T-helper 2 cell treated with Interferon-gamma antibody and Interleukin-4, amounts not matched to agents 100 ng/mL and 5 ng/mL, for 36 hours (primary cell): ENCODE results near the gene KAT5. TPM values are rescaled to one million over a fixed set of nuclear protein-coding genes. Genes with fewer than 3 reads are reported as not detected.
"Not testable (repeated sequence)": the region's sequence is repeated elsewhere in the genome, so short reads cannot be mapped to it uniquely, and the experiment has no call there.

Experiments
- intact Hi-C: fragments of 100-400 bp; cut with micrococcal nuclease; formaldehyde crosslinking; loops from one replicate; pipeline ENCODE4 v1.15.1; 2023
- total RNA-seq: library from RNA; stranded (reverse); gene quantifications from 2 replicates; pipeline ENCODE4 v1.2.3, GENCODE V29; 2022

KAT5 gene
- total RNA-seq, 1 donor from 2014 or later: 72.0 TPM

DNA sequence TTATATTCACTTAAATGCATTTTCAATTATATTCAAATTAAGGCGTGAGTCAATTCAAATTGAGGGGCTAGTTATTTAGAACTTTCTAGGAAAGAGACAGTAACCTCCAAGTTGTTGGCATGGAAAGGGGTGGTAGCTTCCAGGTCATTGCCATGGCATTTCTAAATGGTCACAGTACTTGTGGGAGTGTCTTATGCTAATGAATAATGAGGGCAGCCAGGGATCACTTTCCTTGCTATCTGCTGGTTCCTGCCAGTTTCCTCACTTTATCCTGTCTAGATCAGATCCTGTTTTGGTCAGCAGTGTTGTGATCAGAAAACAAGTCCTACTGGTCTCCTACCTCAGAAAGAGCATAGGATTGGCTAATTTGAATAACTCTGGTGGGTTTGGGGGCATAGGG, 30.3 kb downstream of the KAT5 start:
- intact Hi-C loops: no loop called here

DNA sequence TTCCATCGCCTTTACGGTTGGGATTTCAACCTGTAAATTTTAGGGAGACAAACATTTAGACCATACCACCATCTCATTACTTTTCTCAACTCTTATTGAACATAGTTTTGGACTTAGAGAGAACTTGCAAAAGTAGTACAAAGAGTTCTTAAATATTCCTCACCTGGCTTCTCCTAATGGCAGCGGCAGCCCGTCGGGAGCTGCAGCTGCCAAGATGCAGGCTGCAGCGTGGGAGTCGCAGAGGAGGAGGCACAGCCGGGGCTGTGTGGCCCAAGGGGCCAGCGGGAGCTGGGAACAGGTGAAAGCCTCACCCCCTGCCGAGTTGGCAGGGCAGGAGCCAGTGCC, 31.6 kb downstream of the KAT5 start:
- intact Hi-C loops: no loop called here

GRCh38 chr11:65744026-65744698, 32.1 kb downstream of the KAT5 start:
- intact Hi-C loops: no loop called here

DNA sequence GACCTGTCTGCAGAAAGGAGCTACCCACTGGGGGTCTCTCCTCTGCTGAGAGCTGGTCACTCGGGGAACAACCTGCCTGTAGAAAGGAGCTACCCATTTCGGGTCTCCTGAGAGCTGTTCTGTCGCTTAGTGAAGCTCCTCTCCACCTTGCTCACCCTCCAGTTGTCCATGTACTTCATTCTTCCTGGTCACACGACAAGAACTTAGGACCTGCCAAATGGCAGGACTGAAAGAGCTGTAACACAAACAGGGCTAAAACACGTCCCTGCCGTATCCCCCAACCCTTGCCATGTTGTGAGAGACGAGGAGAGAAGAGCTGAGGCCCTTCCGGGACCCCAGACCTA, 32.6 kb downstream of the KAT5 start:
- intact Hi-C loops: no loop called here

DNA sequence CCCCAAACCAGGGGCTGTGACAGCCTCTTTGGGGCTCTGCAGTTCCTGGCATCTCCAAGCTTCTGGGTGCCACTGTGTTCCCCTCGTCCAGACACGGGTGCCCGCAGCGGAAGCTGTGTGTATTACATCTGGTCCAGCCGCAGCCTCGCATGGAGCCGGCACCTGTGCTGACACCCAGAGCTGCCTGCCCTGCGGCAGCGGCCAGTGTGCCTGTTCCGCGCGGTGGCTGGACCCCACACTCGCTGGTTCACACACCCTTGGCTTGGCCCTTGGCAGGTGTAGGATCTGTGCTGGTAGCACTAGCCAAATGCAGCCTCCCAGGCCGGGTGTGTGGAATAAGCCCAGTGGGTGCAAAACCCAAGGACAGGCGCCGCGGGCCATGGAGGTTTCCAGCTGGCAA, 33.0 kb downstream of the KAT5 start:
- intact Hi-C loops: no loop called here

- intact Hi-C loops: not testable (repeated sequence)
These were observed 50.1 kb downstream of the KAT5 start for GRCh38 chr11:65762169-65762568.

DNA sequence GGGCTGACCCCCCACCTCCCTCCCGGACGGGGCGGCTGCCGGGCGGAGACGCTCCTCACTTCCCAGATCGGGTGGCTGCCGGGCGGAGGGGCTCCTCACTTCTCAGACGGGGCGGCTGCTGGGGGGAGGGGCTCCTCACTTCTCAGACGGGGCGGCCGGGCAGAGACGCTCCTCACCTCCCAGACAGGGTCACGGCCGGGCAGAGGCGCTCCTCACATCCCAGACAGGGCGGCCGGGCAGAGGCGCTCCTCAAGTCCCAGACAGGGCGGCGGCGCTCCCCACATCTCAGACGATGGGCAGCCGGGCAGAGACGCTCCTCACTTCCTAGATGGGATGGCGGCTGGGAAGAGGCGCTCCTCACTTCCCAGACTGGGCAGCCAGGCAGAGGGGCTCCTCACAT, 50.8 kb downstream of the KAT5 start:
- intact Hi-C loops: not testable (repeated sequence)

DNA sequence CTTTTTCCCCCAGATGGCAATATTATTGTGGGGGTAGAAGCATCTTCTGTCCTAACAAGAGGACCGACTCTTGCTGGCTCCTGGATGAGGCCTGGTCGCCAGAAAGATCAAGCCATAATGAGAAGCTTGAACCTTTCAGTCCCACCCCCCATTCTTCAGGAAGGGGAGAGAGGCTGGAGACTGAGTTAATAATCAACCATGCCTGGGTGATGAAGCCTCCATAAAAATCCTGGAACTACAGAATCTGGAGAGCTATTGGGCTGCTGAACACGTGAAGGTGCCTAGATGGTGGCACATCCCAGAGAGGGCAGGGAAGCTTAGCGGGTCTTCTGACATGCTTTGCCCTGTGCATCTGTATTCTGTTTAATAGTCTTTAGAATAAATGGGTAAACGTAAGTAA, 52.4 kb downstream of the KAT5 start:
- intact Hi-C loops: no loop called here

DNA sequence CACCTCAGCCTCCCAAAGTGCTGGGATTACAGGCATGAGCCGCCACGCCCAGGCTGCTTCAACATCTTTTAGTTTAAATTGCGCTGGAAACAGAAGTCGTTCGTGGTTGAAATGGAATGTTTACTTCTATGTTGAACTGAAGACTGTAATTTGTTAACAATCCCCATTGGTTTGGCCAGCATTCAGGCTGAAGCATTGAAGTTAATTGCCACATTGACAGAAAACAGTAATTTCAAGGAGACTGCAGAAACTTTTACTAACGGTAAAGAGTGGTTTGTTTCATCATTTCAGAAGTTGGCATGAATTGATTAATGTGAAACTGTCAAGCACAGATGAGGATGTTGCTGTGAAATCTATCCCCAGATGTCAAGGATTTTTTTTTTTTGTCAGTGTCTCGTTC, 54.5 kb downstream of the KAT5 start:
- intact Hi-C loops: no loop called here

GRCh38 chr11:65767406-65767805, 55.4 kb downstream of the KAT5 start:
- intact Hi-C loops: no loop called here

DNA sequence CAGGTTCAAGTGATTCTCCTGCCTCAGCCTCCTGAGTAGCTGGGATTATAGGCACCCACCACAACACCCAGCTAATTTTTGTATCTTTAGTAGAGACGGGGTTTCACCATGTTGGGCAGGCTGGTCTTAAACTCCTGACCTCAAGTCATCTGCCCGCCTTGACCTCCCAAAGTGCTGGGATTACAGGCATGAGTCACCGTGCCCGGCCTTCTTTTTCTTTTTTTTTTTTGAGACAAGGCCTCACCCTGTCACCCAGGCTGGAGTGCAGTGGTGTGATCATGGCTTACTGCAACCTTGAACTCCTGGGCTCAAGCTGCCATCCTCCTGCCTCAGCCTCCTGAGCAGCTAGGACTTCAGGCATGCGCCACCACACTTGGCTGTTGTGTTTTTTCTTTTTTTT, 55.8 kb downstream of the KAT5 start:
- intact Hi-C loops: loop anchor here (2.0 kb wide), 1 partner anchor 55 kb away; the partner anchor contains the start of gene KAT5

Other genes starting within 250 kb of the KAT5 start
- 6,337 and 6,385 TPM in 2 replicates for gene MALAT1, start 213.2 kb upstream of the KAT5 start, total RNA-seq
- gene SCYL1, start 187.2 kb upstream of the KAT5 start, total RNA-seq: 63.6 and 64.6 TPM in 2 replicates
- gene LTBP3, start 153.9 kb upstream of the KAT5 start, total RNA-seq: 62.9 and 67.3 TPM in 2 replicates
- gene ZNRD2, start 141.8 kb upstream of the KAT5 start, total RNA-seq: 37.0 and 38.3 TPM in 2 replicates
- gene FAM89B, start 139.7 kb upstream of the KAT5 start, total RNA-seq: 27.2 and 31.6 TPM in 2 replicates
- 81.6 and 84.3 TPM in 2 replicates for gene EHBP1L1, start 136.2 kb upstream of the KAT5 start, total RNA-seq
- gene KCNK7, start 116.5 kb upstream of the KAT5 start, total RNA-seq: 1.2 and 1.7 TPM in 2 replicates
- 70.4 and 71.4 TPM in 2 replicates for gene MAP3K11, start 98.0 kb upstream of the KAT5 start, total RNA-seq
- gene PCNX3, start 96.5 kb upstream of the KAT5 start, total RNA-seq: 46.9 and 54.8 TPM in 2 replicates
- gene SIPA1, start 74.2 kb upstream of the KAT5 start, total RNA-seq: 142 and 153 TPM in 2 replicates
- 85.3 and 86.1 TPM in 2 replicates for gene RELA, start 49.3 kb upstream of the KAT5 start, total RNA-seq
- 97.0 and 105 TPM in 2 replicates for gene RNASEH2C, start 8.5 kb downstream of the KAT5 start, total RNA-seq
- gene AP5B1, start 68.7 kb downstream of the KAT5 start, total RNA-seq: 20.1 and 21.2 TPM in 2 replicates
- 0.09 TPM in 1 of 2 replicates, not detected in the other for gene OVOL1, start 74.8 kb downstream of the KAT5 start, total RNA-seq
- 1.0 and 1.6 TPM in 2 replicates for gene SNX32, start 121.7 kb downstream of the KAT5 start, total RNA-seq
- gene CFL1, start 145.9 kb downstream of the KAT5 start, total RNA-seq: 1,805 and 1,835 TPM in 2 replicates
- gene MUS81, start 148.2 kb downstream of the KAT5 start, total RNA-seq: 94.0 and 101 TPM in 2 replicates
- 5.4 and 7.2 TPM in 2 replicates for gene EFEMP2, start 160.5 kb downstream of the KAT5 start, total RNA-seq
- 26.4 and 29.3 TPM in 2 replicates for gene CTSW, start 167.6 kb downstream of the KAT5 start, total RNA-seq
- gene FIBP, start 176.2 kb downstream of the KAT5 start, total RNA-seq: 82.9 and 84.7 TPM in 2 replicates
- 45.2 and 47.0 TPM in 2 replicates for gene CCDC85B, start 178.4 kb downstream of the KAT5 start, total RNA-seq
- gene FOSL1, start 188.1 kb downstream of the KAT5 start, total RNA-seq: 3.7 and 4.5 TPM in 2 replicates
- gene C11orf68, start 206.8 kb downstream of the KAT5 start, total RNA-seq: 21.9 and 24.2 TPM in 2 replicates
- 131 and 132 TPM in 2 replicates for gene DRAP1, start 207.2 kb downstream of the KAT5 start, total RNA-seq
- not detected in 2 replicates for gene TSGA10IP, start 233.2 kb downstream of the KAT5 start, total RNA-seq
- gene SART1, start 249.5 kb downstream of the KAT5 start, total RNA-seq: 88.8 and 96.5 TPM in 2 replicates